GM12891 (cell line): ENCODE data around the gene LPCAT1.

Source experiments
- PAX5 ChIP-seq: IDR thresholded peaks from 2 replicates; pipeline ENCODE4 v1.6.1; 2011; ENCODE audit warnings: low read length, moderate library complexity, mild to moderate bottlenecking; ENCODE audit not compliant: insufficient read depth, severe bottlenecking
- POLR2A ChIP-seq: IDR thresholded peaks from 2 replicates; pipeline ENCODE4 v1.6.1; 2011; ENCODE audit warnings: low read depth, low read length, control low read depth
- POLR2AphosphoS5 ChIP-seq: IDR thresholded peaks from 2 replicates; pipeline ENCODE4 v1.6.1; 2011; ENCODE audit warnings: low read depth, low read length, control low read depth
- POU2F2 ChIP-seq: IDR thresholded peaks from 2 replicates; pipeline ENCODE4 v1.6.1; 2011; ENCODE audit warnings: low read depth, mild to moderate bottlenecking, control low read depth, low read length, moderate library complexity
- SPI1 ChIP-seq: IDR thresholded peaks from 2 replicates; pipeline ENCODE4 v1.6.1; 2011; ENCODE audit warnings: low read depth, low read length, control low read depth
- TAF1 ChIP-seq: IDR thresholded peaks from 2 replicates; pipeline ENCODE4 v1.6.1; 2011; ENCODE audit warnings: low read depth, low read length, control low read depth

- TF ChIP-seq POLR2AphosphoS5, result no peak
- no peak for TF ChIP-seq POLR2A
- TF ChIP-seq TAF1, result no peak
- no peak for TF ChIP-seq PAX5
- no peak for TF ChIP-seq SPI1
- no peak for TF ChIP-seq POU2F2
Measured at GRCh38 chr5:1562599-1562998, 38.8 kb upstream of the LPCAT1 start.
